GM18861 (cell line): Measurements from ENCODE around the gene FIBCD1.

Experiments used
- ATAC-seq: cut with Tn5 transposase; IDR thresholded peaks from one replicate; pipeline ENCODE4 v1.9.1; 2021; ENCODE audit not compliant: unreplicated experiment

Gene FIBCD1, protein sequence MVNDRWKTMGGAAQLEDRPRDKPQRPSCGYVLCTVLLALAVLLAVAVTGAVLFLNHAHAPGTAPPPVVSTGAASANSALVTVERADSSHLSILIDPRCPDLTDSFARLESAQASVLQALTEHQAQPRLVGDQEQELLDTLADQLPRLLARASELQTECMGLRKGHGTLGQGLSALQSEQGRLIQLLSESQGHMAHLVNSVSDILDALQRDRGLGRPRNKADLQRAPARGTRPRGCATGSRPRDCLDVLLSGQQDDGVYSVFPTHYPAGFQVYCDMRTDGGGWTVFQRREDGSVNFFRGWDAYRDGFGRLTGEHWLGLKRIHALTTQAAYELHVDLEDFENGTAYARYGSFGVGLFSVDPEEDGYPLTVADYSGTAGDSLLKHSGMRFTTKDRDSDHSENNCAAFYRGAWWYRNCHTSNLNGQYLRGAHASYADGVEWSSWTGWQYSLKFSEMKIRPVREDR

DNA sequence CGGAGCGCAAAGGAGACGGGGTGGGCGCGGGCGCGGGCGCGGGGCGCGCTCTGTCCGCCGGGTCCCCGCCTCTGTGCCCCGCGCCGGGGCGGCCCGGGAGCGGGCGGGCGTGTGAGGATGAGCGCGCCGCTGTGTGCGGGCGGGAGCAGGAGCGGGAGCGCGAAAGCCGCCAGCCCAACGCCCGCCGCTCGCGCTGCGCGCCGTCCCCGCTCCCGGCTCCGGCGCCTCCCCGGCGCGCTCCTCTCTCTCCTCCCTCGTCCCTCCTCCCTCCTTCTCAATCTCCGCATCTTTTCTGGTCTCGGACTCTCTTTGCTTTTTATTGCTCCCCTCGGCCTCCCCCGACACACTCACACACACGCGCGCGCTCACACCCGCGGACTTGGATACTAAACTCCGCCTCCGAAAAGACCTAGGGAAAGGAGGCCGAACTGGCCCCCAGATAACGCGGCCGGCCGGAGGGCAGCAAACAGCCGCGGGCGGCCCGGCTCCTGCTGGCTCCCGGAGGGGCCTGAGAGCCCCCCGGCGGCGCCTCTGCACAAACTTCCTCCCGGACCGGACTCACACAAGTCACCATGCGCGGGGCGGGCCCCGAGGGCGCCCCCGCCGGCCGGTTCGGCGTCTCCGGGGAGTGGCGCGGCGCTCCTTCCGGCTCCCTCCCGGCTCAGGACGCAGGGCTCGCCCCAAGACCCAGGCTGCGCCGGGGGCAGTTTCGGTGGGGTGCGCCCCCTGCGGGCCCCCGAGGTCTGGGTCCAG, at the start of gene FIBCD1:
TSS of gene FIBCD1 (minus strand) at position 596 of the 753 bp plus-strand sequence. CDS start 640 bp downstream, outside the sequence.
- ATAC-seq = no peak

DNA sequence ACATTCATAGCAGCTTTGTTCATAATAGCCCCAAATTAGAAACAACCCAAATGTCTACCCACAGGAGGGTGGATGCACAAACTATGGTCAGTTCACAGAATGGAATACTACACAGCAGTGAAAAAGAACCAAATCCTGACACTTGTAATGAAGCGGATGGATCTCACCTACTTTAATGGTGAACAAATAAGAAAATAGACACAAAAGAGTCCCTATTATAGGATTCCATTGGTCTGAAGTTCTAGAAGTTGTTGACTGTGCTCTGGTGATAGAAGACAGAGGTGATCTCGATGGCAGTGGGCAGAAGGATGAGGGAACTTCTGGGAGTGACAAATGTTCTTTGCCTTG, 49.3 kb upstream of the FIBCD1 start:
- ATAC-seq = no peak

DNA sequence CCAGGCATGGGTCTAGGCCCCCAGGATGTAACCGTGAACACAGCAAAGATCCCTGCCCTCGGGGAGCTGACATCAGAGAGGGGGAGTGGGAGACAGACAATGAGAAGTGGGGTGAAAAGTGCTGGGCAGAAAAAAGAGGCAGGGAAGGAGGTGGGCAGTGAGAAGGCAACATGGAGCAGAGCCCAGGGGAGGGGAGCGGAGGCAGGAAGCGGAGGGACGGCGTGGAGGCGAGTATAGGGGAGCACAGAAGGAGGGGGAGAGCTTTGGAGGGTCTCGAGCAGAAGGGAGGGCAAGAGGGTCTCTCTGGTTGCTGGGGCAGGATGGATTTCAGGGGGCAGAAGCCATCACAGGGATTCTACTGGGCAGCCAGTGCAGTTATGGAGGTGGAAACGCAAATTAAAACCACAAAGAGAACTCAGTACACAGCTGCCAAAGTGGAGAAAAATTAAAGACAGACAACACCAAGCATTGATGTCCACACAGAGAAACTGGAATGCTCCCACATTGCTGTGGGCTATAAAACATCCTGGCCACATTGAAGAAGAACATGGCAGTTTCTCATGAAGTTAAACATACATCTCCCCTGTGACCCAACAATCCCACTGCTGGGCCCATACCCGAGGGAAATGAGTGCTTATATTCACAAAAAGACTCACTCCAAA, 48.8 kb upstream of the FIBCD1 start:
- ATAC-seq = no peak

DNA sequence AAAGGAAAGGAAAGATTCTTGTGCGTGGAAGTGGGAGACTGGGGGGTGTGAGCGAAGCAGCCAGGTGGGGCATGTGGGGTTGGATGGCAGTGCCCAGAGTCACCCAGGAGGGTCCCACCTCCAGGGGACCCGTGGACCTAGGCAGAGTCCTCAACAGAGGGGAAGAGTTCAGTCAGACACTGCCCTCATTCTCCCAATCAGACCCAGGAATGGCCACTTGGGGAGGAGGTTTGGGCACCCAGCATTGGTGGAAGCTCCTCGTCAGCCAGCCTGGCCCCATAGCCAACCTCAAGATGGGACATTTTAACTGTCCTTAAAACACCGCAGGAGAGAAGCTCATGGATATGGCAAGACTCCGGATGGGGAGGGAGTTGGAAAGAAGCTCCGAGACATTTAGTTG, 48.0 kb upstream of the FIBCD1 start:
- ATAC-seq = no peak

DNA sequence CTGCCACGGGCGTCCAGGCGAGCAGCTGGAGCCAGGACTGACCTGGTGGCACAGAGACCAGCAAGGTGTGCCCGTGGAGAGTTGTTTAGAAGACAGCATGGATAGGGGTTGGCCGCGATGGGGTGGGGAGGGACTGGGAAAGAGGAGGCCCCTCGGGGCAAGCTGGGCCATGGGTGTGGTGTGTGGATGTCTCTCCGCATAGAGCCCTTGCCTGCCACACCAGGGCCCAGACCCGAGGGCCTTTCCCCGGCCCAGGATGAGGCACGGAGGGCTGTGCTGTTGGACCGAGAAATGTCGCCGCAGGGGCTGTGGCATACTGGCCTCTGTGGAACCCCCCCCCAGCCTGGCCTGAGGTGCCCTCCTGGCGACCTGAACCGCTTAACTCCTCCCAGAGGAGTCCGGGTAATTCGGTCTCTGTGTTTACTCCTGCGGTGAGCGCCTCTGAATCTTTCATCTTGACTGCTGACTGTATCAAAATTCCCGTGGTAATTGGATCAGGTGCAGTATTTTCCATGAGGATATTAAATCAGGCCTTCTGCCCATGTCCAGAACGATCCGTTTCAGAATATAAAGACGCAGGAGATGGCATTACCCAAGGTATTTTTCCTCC, 47.4 kb upstream of the FIBCD1 start:
- no peak for ATAC-seq

DNA sequence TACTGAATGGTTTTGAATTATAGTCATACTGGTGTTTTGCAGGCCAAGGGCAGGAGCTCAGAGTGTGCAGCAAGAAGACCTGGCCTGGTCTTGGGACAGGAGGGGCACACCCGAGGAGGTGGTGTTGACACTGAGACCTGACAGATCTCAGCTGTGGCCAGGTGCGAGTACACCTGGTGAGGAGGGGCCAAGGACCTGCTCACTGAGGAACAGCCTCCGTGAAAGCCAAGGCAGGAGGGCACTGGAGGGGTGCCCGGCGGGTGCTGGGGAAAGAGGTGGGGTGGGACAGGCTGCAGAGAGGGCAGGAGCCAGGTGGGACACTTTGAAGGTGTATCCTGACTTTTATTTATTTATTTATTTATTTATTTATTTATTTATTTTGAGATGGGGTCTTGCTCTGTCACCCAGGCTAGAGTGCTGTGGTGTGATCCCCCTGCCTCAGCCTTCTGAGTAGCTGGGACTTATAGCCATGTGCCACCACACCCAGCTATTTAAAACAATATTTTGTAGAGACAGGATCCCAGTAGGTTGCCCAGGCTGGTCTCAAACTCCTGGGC, 46.6 kb upstream of the FIBCD1 start:
- ATAC-seq = no peak

DNA sequence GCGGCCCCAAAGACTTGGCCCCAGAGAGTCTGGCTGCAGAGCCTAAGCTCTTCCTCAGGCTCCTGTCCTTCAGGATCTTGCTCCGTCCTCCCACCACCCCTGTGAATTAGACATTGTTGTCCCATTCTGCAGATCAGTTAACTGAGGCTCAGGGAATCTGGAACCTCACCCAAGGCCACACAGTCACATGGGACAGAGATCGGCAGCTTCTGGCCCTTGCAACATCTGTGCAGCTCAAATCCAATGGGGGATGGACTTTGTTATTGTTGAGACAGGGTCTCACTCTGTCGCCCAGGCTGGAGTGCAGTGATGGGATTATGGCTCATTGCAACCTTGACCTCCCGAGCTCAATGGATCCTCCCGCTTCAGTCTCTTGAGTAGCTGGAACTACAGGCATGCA, 46.0 kb upstream of the FIBCD1 start:
- no peak for ATAC-seq

DNA sequence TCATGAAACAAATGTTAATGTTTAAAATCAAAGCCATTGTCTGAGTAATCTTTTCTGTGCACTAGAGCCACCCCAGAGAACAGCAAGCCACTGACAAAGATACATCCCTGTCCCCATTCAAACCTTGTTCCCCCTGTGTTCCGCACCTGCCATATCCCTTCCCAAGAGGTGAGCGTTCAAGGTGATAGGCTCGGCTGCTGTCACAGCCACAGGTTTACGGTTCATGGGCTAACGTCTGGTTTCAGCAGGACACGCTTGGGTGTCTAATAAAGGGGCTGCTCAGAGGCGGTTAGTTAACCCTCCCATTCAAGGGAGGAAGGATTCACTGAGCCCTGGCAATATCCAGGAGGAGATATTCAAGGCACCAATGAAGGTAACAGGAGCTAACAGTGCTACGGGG, 45.5 kb upstream of the FIBCD1 start:
- ATAC-seq = no peak

DNA sequence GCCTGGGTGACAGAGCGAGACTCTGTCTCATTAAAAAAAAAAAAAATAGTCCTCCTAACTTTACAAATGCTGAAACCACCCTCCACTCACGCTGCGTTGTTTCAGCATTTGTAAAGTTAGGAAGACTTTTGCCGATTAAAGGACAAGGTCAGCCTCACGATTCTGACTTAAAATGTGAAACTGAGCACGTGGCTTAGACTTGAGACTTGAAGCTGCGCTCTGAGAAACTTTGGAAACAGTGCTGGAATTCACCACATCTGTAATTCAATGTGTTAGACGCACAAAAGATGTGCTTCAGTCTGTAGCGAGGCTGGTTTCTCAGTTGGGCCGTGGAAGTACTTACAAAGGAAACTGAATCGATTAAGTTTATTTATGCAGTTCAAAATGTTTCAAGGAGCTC, 44.9 kb upstream of the FIBCD1 start:
- no peak for ATAC-seq

DNA sequence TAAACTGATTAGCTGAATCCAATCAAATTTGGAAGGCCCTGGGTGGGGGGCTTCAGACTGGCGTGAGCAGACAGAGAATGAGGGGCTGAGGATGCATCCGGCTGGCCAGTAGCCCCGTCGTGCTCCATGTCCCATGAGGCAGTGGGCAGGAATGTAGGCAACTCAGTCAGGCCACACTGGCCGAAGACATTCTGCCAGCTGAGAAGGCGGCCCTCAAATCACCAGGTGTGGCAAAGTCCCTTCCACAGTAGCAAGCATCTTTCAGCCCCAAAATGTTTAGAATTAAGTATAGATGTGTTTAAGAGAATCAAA, 44.3 kb upstream of the FIBCD1 start:
- ATAC-seq = no peak

DNA sequence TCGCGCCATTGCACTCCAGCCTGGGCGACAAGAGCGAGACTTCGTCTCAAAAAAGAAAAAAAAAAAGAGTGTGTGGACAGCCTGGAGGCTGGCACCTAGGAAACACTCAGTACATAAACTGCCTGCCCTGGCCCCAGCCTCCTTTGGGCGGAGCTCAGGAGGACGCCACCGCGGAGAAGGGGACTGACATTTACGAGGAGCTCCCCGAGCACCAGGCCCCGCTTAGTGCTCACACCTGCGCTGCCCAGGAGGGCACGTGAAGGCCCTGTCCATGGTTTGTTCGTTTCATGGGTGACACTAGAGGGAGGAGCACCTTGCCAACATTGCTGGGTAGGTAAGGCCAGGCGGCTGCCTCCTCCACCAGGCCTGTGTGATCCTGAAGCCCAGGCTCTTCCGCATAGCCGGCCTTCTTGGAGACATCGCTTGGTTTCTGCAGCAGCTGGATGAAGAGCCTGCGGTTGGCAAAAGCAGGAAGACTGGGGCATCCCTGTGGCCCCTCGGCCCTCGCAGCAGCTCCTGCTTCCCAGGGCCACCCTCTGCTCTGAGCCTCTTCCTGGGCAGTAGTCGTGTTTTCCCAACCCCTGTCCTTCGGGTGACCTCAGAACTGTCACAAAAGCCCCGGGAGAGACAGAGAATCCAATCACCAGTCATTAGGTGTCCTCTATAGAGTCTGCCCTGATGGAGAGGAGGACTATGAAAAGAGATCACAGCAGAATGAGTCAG, 43.8 kb upstream of the FIBCD1 start:
- no peak for ATAC-seq

DNA sequence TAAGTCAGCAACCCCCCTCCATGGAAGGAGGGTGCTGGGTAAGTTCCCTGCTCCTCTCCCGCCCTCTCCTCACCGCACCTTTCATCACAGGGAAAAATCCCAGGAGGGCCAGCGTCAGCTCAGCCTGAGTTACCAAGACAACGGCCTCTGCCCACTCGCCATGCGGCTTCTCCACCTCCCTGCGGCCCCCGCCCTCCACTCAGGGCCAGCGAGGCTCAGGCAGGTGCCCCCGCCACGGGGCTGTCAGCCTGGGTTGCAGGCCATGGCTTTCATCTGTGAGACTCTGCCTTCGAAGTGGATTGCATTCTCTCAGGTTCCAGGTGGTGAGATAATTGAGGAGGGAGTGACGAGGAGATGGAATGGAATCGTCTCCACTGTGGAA, 42.7 kb upstream of the FIBCD1 start:
- no peak for ATAC-seq

DNA sequence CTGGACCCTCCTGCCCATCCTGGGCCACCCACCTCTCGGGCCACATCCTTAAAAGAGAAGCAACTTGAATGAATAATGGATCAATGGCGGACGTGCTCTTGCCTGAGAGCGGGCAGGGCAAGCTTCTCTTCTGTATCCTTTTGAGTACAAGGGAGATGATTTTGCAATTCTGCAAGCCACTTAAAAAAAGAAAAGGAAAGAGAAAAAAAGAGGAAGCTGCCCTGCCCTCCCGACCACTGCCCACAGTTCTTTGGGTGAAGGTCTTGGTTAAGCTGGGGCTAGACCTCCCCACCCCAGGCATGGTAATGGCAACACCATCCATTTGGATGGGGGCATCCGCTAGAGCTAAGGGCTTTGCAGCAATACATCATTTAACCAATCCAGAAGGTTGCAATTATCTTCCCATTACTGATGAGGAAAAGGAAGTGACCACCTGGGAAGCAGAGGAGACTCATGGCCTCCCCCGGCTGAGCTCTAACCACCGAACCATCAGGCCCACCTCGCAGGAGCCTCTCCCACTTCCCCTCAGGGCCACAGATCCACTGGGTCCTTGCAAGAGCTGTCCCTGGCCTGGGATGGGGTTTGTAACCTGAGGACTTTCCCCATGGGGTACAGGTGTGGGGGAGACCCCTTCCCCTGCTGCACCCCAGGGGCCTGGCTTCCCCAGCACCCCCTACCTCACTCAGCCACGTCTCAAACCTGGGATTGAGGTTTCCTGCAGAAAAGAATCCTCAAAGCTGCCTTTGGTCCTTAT, 42.1 kb upstream of the FIBCD1 start:
- no peak for ATAC-seq

DNA sequence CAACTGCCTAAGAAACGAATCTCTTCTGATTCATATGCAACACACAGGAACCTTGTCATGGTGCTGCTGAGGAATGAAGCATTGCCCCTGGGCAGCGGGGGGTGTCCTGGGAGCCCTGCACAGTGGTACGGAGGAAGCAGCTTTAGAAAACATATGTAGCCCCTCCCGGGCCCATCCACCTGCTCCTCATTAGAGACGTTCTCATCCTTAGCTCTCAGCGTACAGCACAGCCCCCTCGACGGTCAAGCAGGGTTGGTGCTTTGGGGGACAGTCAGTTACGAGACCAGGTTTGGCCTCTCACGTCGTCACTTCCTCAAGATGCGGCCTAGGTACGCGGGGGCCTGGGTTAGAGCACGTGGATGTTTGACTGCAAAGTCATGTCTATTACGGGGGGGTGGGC, 41.5 kb upstream of the FIBCD1 start:
- ATAC-seq = no peak

DNA sequence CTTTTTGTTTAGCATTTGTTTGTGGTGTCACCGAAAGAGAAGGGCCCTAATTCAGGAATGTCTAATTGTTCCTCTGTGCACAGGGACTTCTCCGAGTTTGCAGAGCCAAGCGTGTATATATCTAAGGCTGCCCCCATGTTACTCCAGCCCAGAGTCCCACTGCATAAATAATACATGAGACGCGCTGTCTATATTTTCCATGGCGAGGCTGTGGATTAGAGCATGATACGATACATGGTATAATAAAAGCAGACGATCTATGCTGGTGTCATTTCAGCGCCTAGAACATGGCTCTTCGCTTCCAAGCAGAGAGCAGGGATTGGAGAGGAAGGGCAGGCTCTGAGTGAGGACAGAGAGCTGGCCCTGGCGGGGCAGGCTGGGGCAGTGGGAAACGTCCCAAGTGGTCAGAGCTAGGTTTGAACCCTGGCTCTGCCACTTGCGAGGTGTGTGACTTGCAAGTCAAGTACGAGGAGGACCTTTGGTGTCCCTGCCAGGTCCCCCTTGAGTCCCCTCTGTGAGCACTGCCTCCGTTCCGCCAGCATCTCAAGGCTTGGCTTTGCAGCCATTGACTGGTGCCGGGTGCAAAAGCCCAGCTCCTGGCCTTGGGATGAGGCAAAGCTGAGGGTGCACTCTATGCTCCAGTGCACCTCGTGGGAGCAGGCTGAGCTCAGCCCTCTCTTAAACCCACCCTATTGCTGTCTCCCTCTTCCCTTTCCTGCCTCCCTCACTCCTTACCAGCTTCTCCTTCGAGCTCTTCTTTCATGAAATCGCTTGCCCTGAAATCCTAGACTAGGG, 40.7 kb upstream of the FIBCD1 start:
- ATAC-seq = no peak

DNA sequence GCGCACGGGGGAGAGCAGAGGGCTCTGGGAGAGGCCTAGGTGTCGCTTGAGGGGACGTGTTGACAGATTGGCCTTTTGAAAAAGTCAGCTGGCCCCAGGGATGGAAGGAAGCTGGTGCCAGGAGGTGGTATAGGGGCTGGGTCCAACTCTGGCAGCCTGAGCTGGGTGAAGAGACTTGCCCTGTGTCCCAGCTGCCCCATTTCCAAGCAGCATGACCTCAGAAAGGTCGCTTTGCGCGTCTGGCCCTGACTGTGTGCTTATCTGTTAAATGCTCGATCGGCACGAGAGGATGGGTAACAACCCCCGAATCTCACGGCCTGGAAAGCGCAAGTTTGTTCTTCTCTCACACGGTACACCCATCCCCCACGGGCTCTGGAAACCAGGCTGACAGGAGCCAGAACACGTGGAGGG, 38.8 kb upstream of the FIBCD1 start:
- ATAC-seq = no peak

DNA sequence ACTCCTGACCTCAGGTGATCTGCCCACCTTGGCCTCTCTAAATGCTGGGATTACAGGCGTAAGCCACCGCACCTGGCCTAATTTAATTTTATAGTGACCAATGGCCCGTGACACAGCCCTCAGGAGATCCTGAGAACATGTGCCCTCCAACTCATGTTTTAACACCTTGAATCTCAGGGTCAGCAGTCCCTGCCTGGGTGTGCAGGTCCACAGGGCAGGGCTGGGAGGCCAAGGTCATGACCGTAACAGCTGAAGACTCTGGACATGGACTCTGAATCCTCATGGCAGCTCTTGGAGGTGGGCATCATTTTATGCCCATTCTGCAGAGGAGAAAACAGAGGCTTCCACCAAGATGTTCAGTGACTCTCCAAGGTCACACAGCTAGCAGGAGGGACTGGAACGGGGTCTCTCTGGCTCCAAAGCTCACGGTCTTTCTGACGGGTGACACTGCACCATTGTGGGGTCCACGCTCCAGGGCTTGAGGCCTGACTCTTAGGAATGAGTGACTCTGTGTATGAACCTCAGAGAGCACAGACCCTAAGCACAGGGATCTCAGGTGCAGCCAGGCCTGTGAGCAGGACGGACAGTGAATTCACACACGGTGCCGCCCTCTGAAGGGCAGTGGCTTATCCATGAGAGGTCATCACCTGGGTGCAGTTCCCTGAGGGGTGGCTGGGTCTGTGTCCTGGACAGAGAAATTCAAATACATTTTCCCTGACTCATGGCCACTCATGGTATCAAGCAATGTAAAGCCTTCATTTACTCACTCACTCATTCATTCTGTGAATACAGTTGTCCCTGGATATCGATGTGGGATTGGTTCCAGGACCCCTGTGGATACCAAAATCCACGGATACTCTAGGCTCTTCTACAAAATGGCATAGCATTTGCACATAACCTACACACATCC, 37.1 kb upstream of the FIBCD1 start:
- no peak for ATAC-seq

DNA sequence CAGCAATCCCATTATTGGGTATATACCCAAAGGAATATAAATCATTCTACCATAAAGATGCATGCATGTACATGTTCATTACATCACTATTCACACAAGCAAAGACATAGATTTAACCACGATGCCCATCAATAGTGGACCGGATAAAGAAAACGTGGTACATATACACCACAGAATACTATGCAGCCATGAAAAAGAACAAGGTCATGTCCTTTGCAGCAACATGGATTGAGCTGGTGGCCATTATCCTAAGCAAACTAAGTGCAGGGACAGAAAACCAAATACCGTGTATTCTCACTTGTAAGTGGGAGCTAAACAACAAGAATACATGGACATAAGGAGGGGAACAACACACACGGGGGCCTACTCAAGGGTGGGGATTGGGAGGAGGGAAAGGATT, 36.1 kb upstream of the FIBCD1 start:
- ATAC-seq = no peak
